Mesenchymal stem cell (in vitro differentiated cells and primary cell): ENCODE results near the gene CDH4.

Experiments
- DNase-seq: peaks from one replicate; pipeline ENCODE4 v3.0.0-alpha.2; 2013
- H2AFZ ChIP-seq: one replicate; pipeline ENCODE4 v1.6.1; 2013; ENCODE audit warnings: low read depth, mild to moderate bottlenecking, control low read depth, inconsistent platforms, low read length, moderate library complexity
- H2AK5ac ChIP-seq: 2 replicates; pipeline ENCODE4 v1.6.1; 2013; ENCODE audit warnings: low read length, moderate library complexity, mild to moderate bottlenecking, inconsistent platforms; ENCODE audit not compliant: severe bottlenecking
- H2BK120ac ChIP-seq: one replicate; pipeline ENCODE4 v1.6.1; 2013; ENCODE audit warnings: low read depth, mild to moderate bottlenecking, inconsistent platforms, low read length, moderate library complexity
- H2BK12ac ChIP-seq, 2 experiments: one replicate each; pipeline ENCODE4 v1.6.1; 2013; ENCODE audit warnings: inconsistent platforms in 2 of 2, low read length in 2 of 2, mild to moderate bottlenecking in 2 of 2, moderate library complexity in 2 of 2, control low read depth in 1 of 2
- H2BK15ac ChIP-seq: one replicate; pipeline ENCODE4 v1.6.1; 2013; ENCODE audit warnings: mild to moderate bottlenecking, low read depth, inconsistent platforms; ENCODE audit not compliant: poor library complexity, severe bottlenecking
- H2BK5ac ChIP-seq: 2 replicates; pipeline ENCODE4 v1.6.1; 2013; ENCODE audit warnings: low read depth, mild to moderate bottlenecking, low read length, control low read depth, inconsistent platforms; ENCODE audit not compliant: poor library complexity, severe bottlenecking
- H3K14ac ChIP-seq, 2 experiments: one replicate each; pipeline ENCODE4 v1.6.1; 2013; ENCODE audit warnings: inconsistent platforms in 2 of 2, low read length in 2 of 2, control low read depth in 1 of 2, mild to moderate bottlenecking in 1 of 2, moderate library complexity in 1 of 2
- H3K18ac ChIP-seq, 2 experiments: one replicate each; pipeline ENCODE4 v1.6.1; 2013; ENCODE audit warnings: inconsistent platforms in 2 of 2, low read length in 2 of 2, control low read depth in 1 of 2, low read depth in 1 of 2, mild to moderate bottlenecking in 1 of 2
- H3K23ac ChIP-seq, 2 experiments: one replicate each; pipeline ENCODE4 v1.6.1; 2013; ENCODE audit warnings: inconsistent platforms in 2 of 2, low read length in 2 of 2, mild to moderate bottlenecking in 2 of 2, moderate library complexity in 2 of 2, control low read depth in 1 of 2
- H3K27ac ChIP-seq: 2 replicates; pipeline ENCODE4 v1.5.1; 2013; ENCODE audit warnings: mild to moderate bottlenecking, moderate library complexity, low read length, control low read depth, inconsistent platforms; ENCODE audit not compliant: poor library complexity, severe bottlenecking
- H3K27me3 ChIP-seq, 2 experiments: 2 replicates each; pipeline versions ENCODE4 v1.6.1 to v1.7.0; 2013; ENCODE audit warnings: low read length in 2 of 2, mild to moderate bottlenecking in 2 of 2, moderate library complexity in 2 of 2, control low read depth in 1 of 2, inconsistent platforms in 1 of 2; ENCODE audit not compliant: control insufficient read depth in 1 of 2, insufficient read depth in 1 of 2
- H3K36me3 ChIP-seq, 2 experiments: 2 replicates each; pipeline versions ENCODE4 v1.6.1 to v1.7.0; 2013; ENCODE audit warnings: low read length in 2 of 2, control low read depth in 1 of 2, inconsistent platforms in 1 of 2, low read depth in 1 of 2, mild to moderate bottlenecking in 1 of 2; ENCODE audit not compliant: insufficient read depth in 2 of 2, control insufficient read depth in 1 of 2
- H3K4ac ChIP-seq, 2 experiments: one replicate each; pipeline ENCODE4 v1.6.1; 2013; ENCODE audit warnings: inconsistent platforms in 2 of 2, low read length in 2 of 2, mild to moderate bottlenecking in 2 of 2, moderate library complexity in 2 of 2, control low read depth in 1 of 2, low read depth in 1 of 2
- H3K4me1 ChIP-seq: 2 replicates; pipeline ENCODE4 v1.6.1; 2013; ENCODE audit warnings: low read depth, low read length, control low read depth; ENCODE audit not compliant: control insufficient read depth, insufficient read depth
- H3K4me2 ChIP-seq: 2 replicates; pipeline ENCODE4 v1.6.1; 2013; ENCODE audit warnings: low read length, mild to moderate bottlenecking, inconsistent platforms; ENCODE audit not compliant: poor library complexity, severe bottlenecking
- H3K4me3 ChIP-seq, 2 experiments: 2 replicates each; pipeline versions ENCODE4 v1.5.1 to v1.7.0; 2013; ENCODE audit warnings: low read length in 2 of 2, mild to moderate bottlenecking in 2 of 2, control low read depth in 1 of 2, low read depth in 1 of 2; ENCODE audit not compliant: insufficient read depth in 1 of 2
- H3K79me1 ChIP-seq: replicated peaks from 2 replicates; pipeline ENCODE4 v1.6.1; 2013; ENCODE audit warnings: mild to moderate bottlenecking, control low read depth, low read length, inconsistent platforms; ENCODE audit not compliant: poor library complexity, severe bottlenecking
- H3K9ac ChIP-seq: 2 replicates; pipeline ENCODE4 v1.7.0; 2013; ENCODE audit warnings: mild to moderate bottlenecking, low read length, moderate library complexity
- H3K9me3 ChIP-seq: 2 replicates; pipeline ENCODE4 v1.7.0; 2013; ENCODE audit warnings: mild to moderate bottlenecking, low read length; ENCODE audit not compliant: control insufficient read depth
- H4K8ac ChIP-seq: one replicate; pipeline ENCODE4 v1.6.1; 2013; ENCODE audit warnings: inconsistent platforms, mild to moderate bottlenecking, low read length, moderate library complexity
- H4K91ac ChIP-seq: one replicate; pipeline ENCODE4 v1.6.1; 2013; ENCODE audit warnings: mild to moderate bottlenecking, low read length, inconsistent platforms
- WGBS: methylation state at CpG from one replicate; pipeline ENCODE4 v1.1.7; 2013; ENCODE audit warnings: mixed read lengths; 5-methylcytosine and 5-hydroxymethylcytosine counted together

CDH4 gene

DNA sequence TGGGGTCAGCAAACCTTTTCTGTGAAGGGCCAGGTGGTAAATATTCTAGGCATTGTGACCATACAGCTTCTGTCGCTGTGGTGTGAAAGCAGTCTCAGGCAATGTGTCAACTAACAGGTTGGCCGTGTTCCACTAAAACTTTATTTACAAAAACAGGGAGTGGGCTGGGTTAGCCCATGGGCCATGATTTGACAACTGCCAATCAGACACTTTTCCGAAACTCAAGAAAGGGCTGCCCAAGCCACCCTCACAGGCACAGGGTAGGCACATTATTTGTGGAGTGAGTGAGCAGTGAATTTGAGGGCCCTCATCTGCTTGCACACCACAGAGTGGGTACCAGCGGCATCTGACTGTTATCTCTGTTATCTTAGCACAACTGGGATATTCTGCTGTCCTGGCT is 523.4 kb downstream of the CDH4 start:
- H2BK15ac ChIP-seq: no peak overlapping the region
- H2BK120ac ChIP-seq: no peak overlapping the region
- H3K23ac ChIP-seq: no peak overlapping the region
- H2BK12ac ChIP-seq: no peak overlapping the region
- no peak overlapping the region for H2BK5ac ChIP-seq
- no peak overlapping the region for H3K14ac ChIP-seq
- no peaks in the 10 kb centered on the region for H3K27me3 ChIP-seq
- no peaks in the 10 kb centered on the region for H3K79me1 ChIP-seq
- peaks cover 0 to 3% of the 10 kb centered on the region in 2 experiments for H3K36me3 ChIP-seq
- H3K4me2 ChIP-seq: no peak overlapping the region
- H3K9ac ChIP-seq: no peak overlapping the region
- H3K9me3 ChIP-seq: peaks cover 2% of the 10 kb centered on the region
- DNase-seq: no peak
- H3K4ac ChIP-seq: no peak overlapping the region
- H3K27ac ChIP-seq: no peak overlapping the region
- H3K18ac ChIP-seq: no peak overlapping the region
- no peak overlapping the region for H3K4me3 ChIP-seq
- no peak overlapping the region for H4K8ac ChIP-seq
- H4K91ac ChIP-seq: no peak overlapping the region
- H2AFZ ChIP-seq: no peak overlapping the region
- H2AK5ac ChIP-seq: no peak overlapping the region
- peaks cover 2% of the 10 kb centered on the region for H3K4me1 ChIP-seq
- WGBS: 93% methylated on average over 4 of the region's 4 CpGs

DNA sequence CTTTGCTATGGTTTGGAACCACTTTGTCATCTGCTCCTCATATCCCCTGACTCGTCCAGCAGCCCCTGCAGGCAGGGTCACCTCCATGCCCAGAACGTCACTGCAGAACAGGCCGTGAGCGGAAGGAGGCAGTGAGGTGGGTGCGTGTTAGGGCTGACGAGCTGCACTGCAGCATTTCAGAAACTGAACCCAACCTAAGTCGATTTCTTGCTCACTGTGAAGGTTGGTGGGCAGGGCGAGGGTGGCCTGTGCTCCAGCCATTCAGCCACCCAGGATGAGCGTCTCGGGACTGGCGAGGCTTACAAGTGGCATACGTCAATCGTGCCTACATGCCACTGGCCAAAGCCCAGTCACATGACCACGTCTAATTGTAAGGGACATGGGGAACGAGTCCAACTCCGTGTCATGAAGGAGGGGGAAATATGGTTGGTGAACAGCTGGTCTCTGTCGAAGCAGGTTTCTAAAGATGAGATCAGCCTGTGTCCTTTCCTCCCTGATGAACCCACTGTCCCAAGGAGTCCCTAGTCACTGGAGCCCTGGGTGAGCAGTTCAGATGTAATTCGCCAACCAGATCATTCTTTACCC is 524.5 kb downstream of the CDH4 start:
- no peak overlapping the region for H2BK15ac ChIP-seq
- no peak overlapping the region for H2BK5ac ChIP-seq
- peaks cover 2% of the 10 kb centered on the region for H3K4me1 ChIP-seq
- no peak overlapping the region for H3K4ac ChIP-seq
- H3K4me2 ChIP-seq: no peak overlapping the region
- peaks cover 11% of the 10 kb centered on the region for H3K9me3 ChIP-seq
- no peak for DNase-seq
- no peaks in the 10 kb centered on the region for H3K79me1 ChIP-seq
- 79% methylated on average over 17 of the region's 18 CpGs for WGBS
- peaks cover 0 to 3% of the 10 kb centered on the region in 2 experiments for H3K36me3 ChIP-seq
- H2BK12ac ChIP-seq: no peak overlapping the region
- H3K23ac ChIP-seq: no peak overlapping the region
- H2AFZ ChIP-seq: no peak overlapping the region
- no peak overlapping the region for H4K8ac ChIP-seq
- no peak overlapping the region for H3K18ac ChIP-seq
- H2AK5ac ChIP-seq: no peak overlapping the region
- no peak overlapping the region for H2BK120ac ChIP-seq
- H4K91ac ChIP-seq: no peak overlapping the region
- H3K27me3 ChIP-seq: no peaks in the 10 kb centered on the region
- peak overlapping the region in 1 of 2 experiments; percentile 6 for H3K14ac ChIP-seq
- no peak overlapping the region for H3K9ac ChIP-seq
- H3K4me3 ChIP-seq: no peak overlapping the region
- H3K27ac ChIP-seq: no peak overlapping the region

DNA sequence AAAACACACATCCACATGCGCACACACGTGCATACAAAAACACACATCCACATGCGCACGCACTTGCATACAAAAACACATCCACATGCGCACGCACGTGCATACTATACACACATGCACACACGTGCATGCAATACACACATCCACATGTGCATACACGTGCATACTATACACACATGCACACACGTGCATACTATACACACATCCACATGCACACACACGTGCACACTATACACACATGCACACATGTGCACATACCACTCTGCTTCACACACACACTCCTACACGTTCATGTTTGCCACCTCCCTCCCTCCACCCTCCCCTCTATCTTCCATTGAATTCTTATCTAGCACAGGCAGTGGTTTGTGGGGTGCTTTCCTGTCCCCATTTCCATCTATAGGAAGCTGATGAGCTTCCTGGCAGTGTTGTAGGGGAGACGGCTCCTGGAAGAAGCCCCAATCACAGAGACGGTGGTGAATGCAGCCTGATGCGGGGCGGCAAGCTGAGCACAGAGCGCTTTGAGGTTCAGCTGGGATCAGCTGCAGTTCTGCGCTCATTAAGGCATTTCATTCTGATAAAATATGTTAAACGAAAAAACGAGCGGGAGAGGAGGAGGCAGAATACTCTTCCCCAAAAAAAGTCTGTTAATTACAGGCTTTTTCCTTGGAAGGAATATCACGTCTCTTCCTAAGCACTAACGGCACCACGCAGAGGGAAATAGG is 525.9 kb downstream of the CDH4 start:
- H4K8ac ChIP-seq: no peak overlapping the region
- H3K9ac ChIP-seq: no peak overlapping the region
- no peak overlapping the region for H2BK120ac ChIP-seq
- H3K27ac ChIP-seq: no peak overlapping the region
- no peaks in the 10 kb centered on the region for H3K79me1 ChIP-seq
- no peak overlapping the region for H4K91ac ChIP-seq
- H2AFZ ChIP-seq: no peak overlapping the region
- no peak overlapping the region for H2BK15ac ChIP-seq
- H2AK5ac ChIP-seq: no peak overlapping the region
- no peak overlapping the region for H3K14ac ChIP-seq
- H3K4me1 ChIP-seq: peaks cover 2% of the 10 kb centered on the region
- no peak overlapping the region for H3K4me3 ChIP-seq
- no peaks in the 10 kb centered on the region for H3K27me3 ChIP-seq
- H3K36me3 ChIP-seq: peaks cover 0 to 3% of the 10 kb centered on the region in 2 experiments
- H2BK12ac ChIP-seq: no peak overlapping the region
- no peak overlapping the region for H2BK5ac ChIP-seq
- no peak overlapping the region for H3K23ac ChIP-seq
- H3K18ac ChIP-seq: no peak overlapping the region
- H3K4me2 ChIP-seq: no peak overlapping the region
- WGBS: 84% methylated on average over 23 of the region's 24 CpGs
- peaks cover 19% of the 10 kb centered on the region for H3K9me3 ChIP-seq
- DNase-seq: no peak
- no peak overlapping the region for H3K4ac ChIP-seq

DNA sequence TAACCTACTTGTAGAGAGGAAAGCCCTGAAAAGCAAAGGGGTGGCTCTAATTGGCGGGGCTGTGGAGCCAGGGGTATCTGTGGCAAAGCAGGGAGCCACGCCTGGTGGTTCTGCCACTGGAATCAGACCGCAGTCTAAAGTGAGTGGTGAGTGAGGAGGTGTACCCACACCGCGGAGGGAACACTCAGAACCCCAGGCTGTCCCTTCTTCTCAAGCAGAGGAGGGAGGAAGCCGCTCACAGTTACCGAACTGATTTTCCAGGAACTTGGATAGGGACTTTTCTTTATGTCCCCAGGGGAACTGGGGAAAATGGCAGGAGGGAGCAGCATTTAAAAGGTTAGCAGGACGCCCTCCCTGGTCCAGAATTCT is 526.4 kb downstream of the CDH4 start:
- Histone ChIP-seq H3K9ac (no peak overlapping the region), H3K36me3 (peaks cover 0 to 3% of the 10 kb centered on the region in 2 experiments), H4K91ac (no peak overlapping the region), H3K14ac (no peak overlapping the region), H3K27me3 (no peaks in the 10 kb centered on the region), H3K18ac (no peak overlapping the region), H2BK12ac (no peak overlapping the region), H3K4me2 (no peak overlapping the region), H3K4ac (no peak overlapping the region), H2AK5ac (no peak overlapping the region), H3K4me1 (peaks cover 2% of the 10 kb centered on the region), H2BK15ac (no peak overlapping the region), H3K4me3 (no peak overlapping the region), H3K27ac (no peak overlapping the region), H3K79me1 (no peaks in the 10 kb centered on the region), H2AFZ (no peak overlapping the region), H2BK120ac (no peak overlapping the region), H2BK5ac (no peak overlapping the region), H3K23ac (no peak overlapping the region), H4K8ac (no peak overlapping the region), H3K9me3 (peaks cover 22% of the 10 kb centered on the region)
- WGBS: 81% methylated on average over 8 of the region's 8 CpGs
- no peak for DNase-seq
